Neural cell (in vitro differentiated cells): ENCODE measurements around the gene ATG9B.

Experiments used
- EZH2 ChIP-seq: fragments of 200-600, 300-800 bp; shearing (Covaris generic), sonication (generic); IDR thresholded peaks from 2 replicates; pipeline ENCODE4 v1.6.1; 2014; ENCODE audit warnings: antibody characterized with exemption, low read length, borderline replicate concordance, mild to moderate bottlenecking; ENCODE audit not compliant: insufficient read depth, poor library complexity, severe bottlenecking
- POLR2AphosphoS5 ChIP-seq: IDR thresholded peaks from 2 replicates; pipeline ENCODE4 v1.6.1; 2012
- TAF1 ChIP-seq: IDR thresholded peaks from 2 replicates; pipeline ENCODE4 v1.6.1; 2012; ENCODE audit warnings: low read depth
- TF ChIP-seq, protein P1 (sequence below): fragments of 450-650 bp; IDR thresholded peaks from 2 replicates; pipeline ENCODE4 v1.5.1; 2014; ENCODE audit warnings: antibody characterized with exemption, mild to moderate bottlenecking, moderate library complexity; ENCODE audit not compliant: poor library complexity, severe bottlenecking
- TF ChIP-seq, protein P2 (sequence below): IDR thresholded peaks from 2 replicates; pipeline ENCODE4 v1.6.1; 2012; ENCODE audit warnings: borderline replicate concordance

DNA sequence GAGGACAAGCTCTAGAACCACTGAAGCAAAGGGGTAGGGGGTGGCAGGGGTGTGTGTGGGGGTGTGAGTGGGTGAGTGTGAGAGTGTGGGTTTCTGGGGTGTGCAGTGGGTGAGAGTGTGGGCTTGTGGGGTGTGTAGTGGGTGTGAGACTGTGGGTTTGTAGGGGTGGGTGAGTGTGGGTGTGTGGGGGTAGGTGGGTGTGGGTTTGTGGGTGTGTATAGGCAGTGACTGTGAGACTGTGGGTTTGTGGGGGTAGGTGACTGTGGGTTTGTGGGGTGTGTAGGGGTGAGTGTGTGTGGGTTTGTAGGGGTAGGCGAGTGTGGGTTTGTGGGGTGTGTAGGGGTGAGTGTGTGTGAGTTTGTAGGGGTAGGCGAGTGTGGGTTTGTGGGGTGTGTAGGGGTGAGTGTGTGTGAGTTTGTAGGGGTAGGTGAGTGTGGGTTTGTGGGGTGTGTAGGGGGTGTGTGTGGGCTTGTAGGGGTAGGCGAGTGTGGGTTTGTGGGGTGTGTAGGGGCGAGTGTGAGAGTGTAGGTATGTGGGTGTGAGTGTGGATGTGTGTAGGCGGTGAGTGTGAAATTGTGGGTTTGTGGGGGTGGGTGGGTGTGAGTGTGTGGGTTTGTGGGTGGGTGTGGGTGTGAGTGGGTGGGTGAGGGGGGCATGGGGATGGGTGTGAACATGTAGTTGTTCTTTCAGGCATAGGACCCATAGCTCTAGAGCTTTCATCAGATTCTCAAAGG is 24.6 kb downstream of the ATG9B start:
- no peak for TF ChIP-seq POLR2AphosphoS5
- TF ChIP-seq, protein P1, sequence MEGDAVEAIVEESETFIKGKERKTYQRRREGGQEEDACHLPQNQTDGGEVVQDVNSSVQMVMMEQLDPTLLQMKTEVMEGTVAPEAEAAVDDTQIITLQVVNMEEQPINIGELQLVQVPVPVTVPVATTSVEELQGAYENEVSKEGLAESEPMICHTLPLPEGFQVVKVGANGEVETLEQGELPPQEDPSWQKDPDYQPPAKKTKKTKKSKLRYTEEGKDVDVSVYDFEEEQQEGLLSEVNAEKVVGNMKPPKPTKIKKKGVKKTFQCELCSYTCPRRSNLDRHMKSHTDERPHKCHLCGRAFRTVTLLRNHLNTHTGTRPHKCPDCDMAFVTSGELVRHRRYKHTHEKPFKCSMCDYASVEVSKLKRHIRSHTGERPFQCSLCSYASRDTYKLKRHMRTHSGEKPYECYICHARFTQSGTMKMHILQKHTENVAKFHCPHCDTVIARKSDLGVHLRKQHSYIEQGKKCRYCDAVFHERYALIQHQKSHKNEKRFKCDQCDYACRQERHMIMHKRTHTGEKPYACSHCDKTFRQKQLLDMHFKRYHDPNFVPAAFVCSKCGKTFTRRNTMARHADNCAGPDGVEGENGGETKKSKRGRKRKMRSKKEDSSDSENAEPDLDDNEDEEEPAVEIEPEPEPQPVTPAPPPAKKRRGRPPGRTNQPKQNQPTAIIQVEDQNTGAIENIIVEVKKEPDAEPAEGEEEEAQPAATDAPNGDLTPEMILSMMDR = no peak
- TF ChIP-seq, protein P2, sequence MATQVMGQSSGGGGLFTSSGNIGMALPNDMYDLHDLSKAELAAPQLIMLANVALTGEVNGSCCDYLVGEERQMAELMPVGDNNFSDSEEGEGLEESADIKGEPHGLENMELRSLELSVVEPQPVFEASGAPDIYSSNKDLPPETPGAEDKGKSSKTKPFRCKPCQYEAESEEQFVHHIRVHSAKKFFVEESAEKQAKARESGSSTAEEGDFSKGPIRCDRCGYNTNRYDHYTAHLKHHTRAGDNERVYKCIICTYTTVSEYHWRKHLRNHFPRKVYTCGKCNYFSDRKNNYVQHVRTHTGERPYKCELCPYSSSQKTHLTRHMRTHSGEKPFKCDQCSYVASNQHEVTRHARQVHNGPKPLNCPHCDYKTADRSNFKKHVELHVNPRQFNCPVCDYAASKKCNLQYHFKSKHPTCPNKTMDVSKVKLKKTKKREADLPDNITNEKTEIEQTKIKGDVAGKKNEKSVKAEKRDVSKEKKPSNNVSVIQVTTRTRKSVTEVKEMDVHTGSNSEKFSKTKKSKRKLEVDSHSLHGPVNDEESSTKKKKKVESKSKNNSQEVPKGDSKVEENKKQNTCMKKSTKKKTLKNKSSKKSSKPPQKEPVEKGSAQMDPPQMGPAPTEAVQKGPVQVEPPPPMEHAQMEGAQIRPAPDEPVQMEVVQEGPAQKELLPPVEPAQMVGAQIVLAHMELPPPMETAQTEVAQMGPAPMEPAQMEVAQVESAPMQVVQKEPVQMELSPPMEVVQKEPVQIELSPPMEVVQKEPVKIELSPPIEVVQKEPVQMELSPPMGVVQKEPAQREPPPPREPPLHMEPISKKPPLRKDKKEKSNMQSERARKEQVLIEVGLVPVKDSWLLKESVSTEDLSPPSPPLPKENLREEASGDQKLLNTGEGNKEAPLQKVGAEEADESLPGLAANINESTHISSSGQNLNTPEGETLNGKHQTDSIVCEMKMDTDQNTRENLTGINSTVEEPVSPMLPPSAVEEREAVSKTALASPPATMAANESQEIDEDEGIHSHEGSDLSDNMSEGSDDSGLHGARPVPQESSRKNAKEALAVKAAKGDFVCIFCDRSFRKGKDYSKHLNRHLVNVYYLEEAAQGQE = no peak
- no peak for TF ChIP-seq EZH2
- no peak for TF ChIP-seq TAF1
